ENCODE measurements around the gene PPP1R16B.
A peak's percentile ranks its signal among the peaks of the same experiment; 100 is the strongest.
"Not testable (repeated sequence)": the region's sequence is repeated elsewhere in the genome, so short reads cannot be mapped to it uniquely, and the experiment has no call there.

The PPP1R16B gene

GRCh38 chr20:38935967-38936407, 130.5 kb downstream of the PPP1R16B start:
- no peak for DNase-seq (ENCODE audit: low spot score)

- no peak for DNase-seq (ENCODE audit: low spot score)
Measured at GRCh38 chr20:38937000-38937399, 131.5 kb downstream of the PPP1R16B start.

GRCh38 chr20:38937978-38938473, 132.5 kb downstream of the PPP1R16B start:
- DNase-seq (ENCODE audit: low spot score), result no peak

GRCh38 chr20:38939686-38940085, 134.2 kb downstream of the PPP1R16B start:
- DNase-seq (ENCODE audit: low spot score), result no peak

GRCh38 chr20:38940644-38941043, 135.1 kb downstream of the PPP1R16B start:
- DNase-seq (ENCODE audit: low spot score), result no peak

- no peak for DNase-seq (ENCODE audit: low spot score)
Measured at GRCh38 chr20:38941726-38942389, 136.4 kb downstream of the PPP1R16B start.

- DNase-seq (ENCODE audit: low spot score), result no peak
Measured at GRCh38 chr20:38945012-38945411, 139.5 kb downstream of the PPP1R16B start.

GRCh38 chr20:38946836-38947235, 141.3 kb downstream of the PPP1R16B start:
- no peak for DNase-seq (ENCODE audit: low spot score)

- no peak for DNase-seq (ENCODE audit: low spot score)
Measured at GRCh38 chr20:38947931-38948362, 142.4 kb downstream of the PPP1R16B start.

GRCh38 chr20:38950254-38950653, 144.8 kb downstream of the PPP1R16B start:
- no peak for DNase-seq (ENCODE audit: low spot score)

GRCh38 chr20:38951611-38952010, 146.1 kb downstream of the PPP1R16B start:
- DNase-seq (ENCODE audit: low spot score), result no peak

GRCh38 chr20:38952153-38952552, 146.7 kb downstream of the PPP1R16B start:
- DNase-seq (ENCODE audit: low spot score), result no peak

GRCh38 chr20:38953630-38954340, 148.3 kb downstream of the PPP1R16B start:
- DNase-seq (ENCODE audit: low spot score), result no peak

- no peak for DNase-seq (ENCODE audit: low spot score)
Measured at GRCh38 chr20:38957235-38957876, 151.9 kb downstream of the PPP1R16B start.

- DNase-seq (ENCODE audit: low spot score), result no peak
Measured at GRCh38 chr20:38957915-38958485, 152.5 kb downstream of the PPP1R16B start.

GRCh38 chr20:38960187-38960687, 154.7 kb downstream of the PPP1R16B start:
- not testable (repeated sequence) for DNase-seq (ENCODE audit: low spot score)

GRCh38 chr20:38961530-38962043, 156.1 kb downstream of the PPP1R16B start:
- no peak for DNase-seq (ENCODE audit: low spot score)

GRCh38 chr20:38962044-38962927, 156.8 kb downstream of the PPP1R16B start, which contains the start of gene DHX35:
TSS of gene DHX35 (plus strand) at chr20:38962344. CDS start at chr20:38962368, 24 bp downstream.
- DNase-seq (ENCODE audit: low spot score), result peak; percentile 98

- DNase-seq (ENCODE audit: low spot score), result no peak
Measured at GRCh38 chr20:38962928-38963401, 157.5 kb downstream of the PPP1R16B start.

GRCh38 chr20:38963745-38964144, 158.2 kb downstream of the PPP1R16B start:
- DNase-seq (ENCODE audit: low spot score), result no peak

GRCh38 chr20:38965264-38965663, 159.8 kb downstream of the PPP1R16B start:
- no peak for DNase-seq (ENCODE audit: low spot score)
